HG02870 (cell line): ENCODE data around the gene ZDHHC14.
"Not testable (repeated sequence)": the region's sequence is repeated elsewhere in the genome, so short reads cannot be mapped to it uniquely, and the experiment has no call there.

Source experiments
- ATAC-seq: cut with Tn5 transposase; IDR thresholded peaks from one replicate; pipeline ENCODE4 v1.9.1; 2021; ENCODE audit warnings: mild to moderate bottlenecking, moderate library complexity; ENCODE audit not compliant: unreplicated experiment

Gene ZDHHC14

DNA sequence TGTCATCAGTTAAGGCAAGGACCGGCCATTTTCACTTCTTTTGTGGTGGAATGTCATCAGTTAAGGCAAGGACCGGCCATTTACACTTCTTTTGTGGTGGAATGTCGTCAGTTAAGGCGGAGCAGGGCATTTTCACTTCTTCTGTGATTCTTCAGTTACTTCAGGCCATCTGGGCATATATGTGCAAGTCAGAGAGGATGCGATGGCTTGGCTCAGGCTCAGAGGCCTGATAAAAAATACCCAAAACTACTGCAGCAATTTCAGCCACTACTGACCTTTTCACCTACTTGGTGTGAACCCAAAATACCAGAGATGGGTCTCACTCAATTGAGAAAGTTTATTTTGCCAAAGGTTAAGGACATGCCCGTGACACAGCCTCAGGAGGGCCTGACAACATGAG, 325.4 kb downstream of the ZDHHC14 start:
- ATAC-seq = not testable (repeated sequence)

GRCh38 chr6:157706883-157707282, 325.9 kb downstream of the ZDHHC14 start:
- ATAC-seq = no peak

DNA sequence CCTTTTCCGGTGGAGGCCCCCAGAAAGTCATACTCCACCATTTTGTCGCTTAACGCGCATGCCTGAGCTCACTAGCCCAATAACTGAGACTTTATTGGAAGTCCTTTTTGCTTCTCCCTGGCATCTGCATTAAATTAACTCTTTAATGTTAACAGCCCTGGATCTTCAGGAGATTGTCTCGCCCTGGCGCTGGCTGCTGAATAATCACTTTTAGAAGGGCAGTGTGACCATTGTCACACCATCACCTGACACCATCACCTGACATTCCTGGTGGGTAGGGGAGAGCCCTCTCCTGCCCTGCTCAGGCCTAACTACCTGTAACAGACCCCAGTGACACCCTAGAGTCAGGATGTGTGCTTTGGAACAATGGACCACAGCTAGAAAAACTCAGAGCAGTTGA, 326.6 kb downstream of the ZDHHC14 start:
- no peak for ATAC-seq

GRCh38 chr6:157708239-157708638, 327.2 kb downstream of the ZDHHC14 start:
- ATAC-seq = no peak

- no peak for ATAC-seq
Measured at GRCh38 chr6:157708933-157709332, 327.9 kb downstream of the ZDHHC14 start.

DNA sequence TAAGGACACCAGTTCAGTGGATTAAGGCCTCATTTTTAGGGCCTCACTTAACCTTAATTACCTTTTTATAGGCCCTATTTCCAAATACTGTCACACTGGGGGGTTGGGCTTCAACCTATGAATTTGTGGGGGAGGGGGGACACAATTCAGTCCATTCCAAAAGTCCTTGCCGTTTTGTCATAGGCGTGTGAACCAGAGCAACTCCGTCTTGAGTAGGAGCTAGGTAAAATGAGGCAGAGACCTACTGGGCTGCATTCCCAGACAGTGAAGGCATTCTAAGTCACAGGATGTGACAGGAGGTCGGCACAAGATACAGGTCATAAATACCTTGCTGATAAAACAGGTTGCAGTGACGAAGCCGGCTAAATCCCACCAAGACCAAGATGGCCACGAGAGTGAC, 328.6 kb downstream of the ZDHHC14 start:
- no peak for ATAC-seq

DNA sequence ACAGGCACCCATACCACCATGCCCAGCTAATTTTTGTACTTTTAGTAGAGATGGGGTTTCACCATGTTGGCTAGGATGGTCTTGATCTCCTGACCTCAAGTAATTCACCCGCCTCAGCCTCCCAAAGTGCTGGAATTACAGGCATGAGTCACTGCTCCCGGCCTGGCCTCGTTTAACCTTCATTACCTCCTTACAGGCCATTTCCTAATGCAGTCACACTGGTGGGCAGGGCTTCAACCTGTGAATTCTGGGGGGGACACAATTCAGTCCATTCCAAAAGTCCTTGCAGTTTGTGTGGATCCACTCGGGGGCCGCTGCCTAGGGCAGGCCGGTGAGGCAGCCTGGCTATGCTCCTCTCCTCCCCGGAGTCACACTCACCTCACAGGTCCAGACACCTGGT, 329.6 kb downstream of the ZDHHC14 start:
- ATAC-seq = no peak

GRCh38 chr6:157711060-157711459, 330.1 kb downstream of the ZDHHC14 start:
- ATAC-seq = no peak

GRCh38 chr6:157712585-157713295, 331.8 kb downstream of the ZDHHC14 start:
- ATAC-seq = no peak

DNA sequence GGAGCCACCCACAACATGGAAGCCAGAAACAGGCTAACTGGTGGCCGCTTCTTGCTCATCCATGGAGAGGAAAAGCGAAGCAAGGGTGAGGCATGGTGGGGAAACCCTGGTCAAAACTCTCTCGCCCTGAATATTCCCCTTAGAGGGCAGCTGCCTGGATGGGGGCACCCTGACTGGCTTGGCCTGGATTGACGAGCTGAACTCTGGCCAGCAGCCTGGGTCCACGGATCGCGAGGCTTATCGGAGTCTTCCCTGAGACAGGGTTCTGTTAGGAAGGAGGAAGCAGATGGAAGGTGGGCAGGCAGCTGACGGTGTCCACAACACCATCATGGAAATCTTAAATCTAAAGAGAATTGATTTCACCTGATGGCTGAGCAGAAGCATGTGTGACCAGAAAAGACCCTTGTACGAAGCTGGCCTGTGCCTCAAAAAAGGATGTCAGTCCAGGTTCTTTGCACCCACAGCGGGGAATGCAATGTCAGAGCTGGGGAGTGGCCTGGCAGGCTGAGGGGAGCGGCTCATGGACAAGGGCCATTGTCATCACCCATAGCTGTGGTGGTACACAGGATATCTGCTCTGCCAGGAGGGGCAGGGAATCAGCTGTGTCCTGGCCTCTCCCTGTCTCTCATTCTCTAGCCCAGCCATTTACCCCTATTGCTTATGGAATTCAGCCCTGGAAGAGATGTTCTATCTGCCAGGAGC, 332.6 kb downstream of the ZDHHC14 start:
- ATAC-seq = no peak

- no peak for ATAC-seq
Measured at GRCh38 chr6:157714153-157714490, 333.1 kb downstream of the ZDHHC14 start.

- ATAC-seq = no peak
Measured at GRCh38 chr6:157715728-157716164, 334.8 kb downstream of the ZDHHC14 start.

DNA sequence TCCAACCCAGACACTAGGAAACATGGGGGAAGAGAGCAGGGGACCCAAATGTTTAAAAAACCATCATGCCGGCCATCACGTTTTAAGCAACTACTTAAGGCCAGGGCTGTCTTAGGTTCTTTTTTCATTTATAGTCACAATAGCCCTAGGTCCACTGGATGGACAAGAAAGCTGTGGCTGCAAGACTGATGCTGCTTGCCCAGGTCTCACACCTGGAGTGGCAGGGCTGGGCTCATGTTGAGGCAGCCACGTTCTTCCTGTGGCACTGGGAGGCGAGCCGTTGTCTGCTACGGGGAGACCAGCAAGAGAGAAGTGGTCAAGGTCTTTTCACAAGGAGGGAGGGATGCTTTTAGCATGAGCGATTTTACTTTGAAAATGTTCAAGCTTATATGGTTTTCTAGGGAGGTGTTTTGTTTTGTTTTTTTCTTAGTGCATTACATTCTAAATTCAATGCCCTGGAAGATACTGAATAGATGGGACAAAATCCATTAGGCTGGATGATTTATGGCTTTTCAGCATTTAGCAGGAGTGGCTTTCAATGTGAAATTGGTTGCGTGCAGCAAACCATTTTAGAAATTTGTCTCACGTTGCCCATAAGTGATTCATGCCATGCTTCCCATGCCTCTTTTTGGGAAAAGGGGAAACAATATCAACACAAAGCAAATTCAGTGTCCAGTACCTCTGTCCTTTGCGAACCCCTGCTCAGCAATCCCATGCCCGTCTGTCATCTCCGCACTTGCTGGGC, 335.4 kb downstream of the ZDHHC14 start:
- ATAC-seq = no peak

DNA sequence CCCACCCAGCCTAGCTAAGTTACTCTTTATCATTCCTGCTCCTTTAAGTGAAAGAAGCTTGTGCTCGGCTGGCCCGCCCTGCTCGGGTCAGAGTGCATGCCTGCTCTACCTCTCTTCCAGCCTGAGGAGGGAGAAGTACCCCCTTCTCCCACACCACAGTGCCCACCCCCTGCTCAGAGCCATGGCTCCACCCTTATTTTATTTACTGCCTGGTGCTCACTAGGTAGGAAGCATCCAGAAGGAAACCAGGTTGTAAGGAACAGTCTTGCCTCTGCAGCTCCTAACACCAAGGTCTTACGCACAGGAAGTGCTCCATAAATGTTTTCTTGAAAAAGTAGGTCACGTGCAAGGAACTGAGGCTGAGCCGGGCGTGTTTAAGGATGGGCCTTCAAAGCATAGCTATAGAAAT, 336.4 kb downstream of the ZDHHC14 start:
- ATAC-seq = no peak

GRCh38 chr6:157718503-157719187, 337.7 kb downstream of the ZDHHC14 start:
- no peak for ATAC-seq

DNA sequence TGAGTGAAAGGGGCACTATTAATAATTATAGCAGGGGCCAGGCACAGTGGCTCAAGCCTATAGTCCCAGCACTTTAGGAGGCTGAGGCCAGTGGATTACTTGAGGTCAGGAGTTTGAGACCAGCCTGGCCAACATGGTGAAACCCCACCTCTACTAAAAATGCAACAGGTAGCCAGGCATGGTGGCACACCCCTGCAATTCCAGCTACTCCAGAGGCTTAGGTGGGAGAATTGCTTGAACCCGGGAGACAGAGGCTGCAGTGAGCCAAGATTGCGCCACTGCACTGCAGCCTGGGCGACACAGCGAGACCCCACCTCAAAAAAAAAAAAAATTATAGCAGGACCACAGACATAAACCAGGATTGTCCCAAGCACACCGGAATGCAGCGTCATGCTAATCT, 340.0 kb downstream of the ZDHHC14 start:
- not testable (repeated sequence) for ATAC-seq

DNA sequence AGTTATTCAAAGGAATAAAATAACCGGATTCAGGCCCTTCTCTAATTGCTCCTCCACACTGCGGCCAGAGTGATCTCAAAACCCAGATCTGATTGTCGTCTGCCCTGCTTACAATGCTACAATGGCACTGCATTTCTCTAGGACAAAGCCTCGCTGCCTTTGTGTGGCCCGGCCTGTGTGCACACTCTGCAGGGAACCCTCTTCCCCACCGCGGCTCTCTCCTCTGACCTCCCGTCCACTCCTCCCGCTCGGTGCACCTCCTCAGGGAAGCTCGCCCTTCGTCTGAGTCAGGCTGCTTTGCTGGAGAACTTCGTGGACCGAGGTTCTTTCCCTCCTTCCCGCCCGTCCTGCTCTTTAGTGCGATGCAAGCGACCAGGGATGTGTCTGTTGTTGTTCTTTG, 340.4 kb downstream of the ZDHHC14 start:
- no peak for ATAC-seq

DNA sequence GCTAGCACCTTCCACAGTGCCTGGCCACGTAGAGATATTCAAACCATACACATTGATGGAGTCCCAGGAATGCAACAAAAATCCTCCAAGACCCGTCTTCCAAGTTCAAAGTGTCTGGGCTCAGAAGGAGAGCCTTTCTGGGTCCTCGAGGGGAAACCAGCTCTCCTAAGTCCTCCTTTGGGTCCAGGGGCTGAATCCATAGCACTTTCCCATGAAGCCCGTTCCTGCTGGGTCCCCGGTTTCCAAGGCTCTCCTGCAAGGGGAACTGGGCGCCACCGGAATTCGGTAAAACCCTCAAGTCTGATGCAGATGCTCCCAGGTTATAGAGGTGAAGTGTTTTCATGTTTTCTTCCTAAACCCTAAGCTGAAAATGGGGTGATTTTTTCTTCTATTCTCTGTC, 340.8 kb downstream of the ZDHHC14 start:
- no peak for ATAC-seq

- ATAC-seq = no peak
Measured at GRCh38 chr6:157723376-157723775, 342.4 kb downstream of the ZDHHC14 start.

- no peak for ATAC-seq
Measured at GRCh38 chr6:157724138-157724820, 343.3 kb downstream of the ZDHHC14 start.
